Osteoblast (primary cell): ENCODE data around the gene ETV4. TPM values are rescaled to one million over a fixed set of nuclear protein-coding genes. Genes with fewer than 3 reads are reported as not detected.

ENCODE experiments used
- DNase-seq: peaks from one replicate; pipeline ENCODE4 v3.0.0; 2011; ENCODE audit warnings: low spot score, mixed read lengths; ENCODE audit not compliant: insufficient read length; ENCODE audit errors: missing footprints
- H2AFZ ChIP-seq: 2 replicates; pipeline ENCODE4 v1.6.0; 2011; ENCODE audit warnings: mild to moderate bottlenecking, low read length
- H3K27ac ChIP-seq: 2 replicates; pipeline ENCODE4 v1.5.1; 2011; ENCODE audit warnings: mild to moderate bottlenecking, low read depth, low read length, moderate library complexity
- H3K27me3 ChIP-seq: 2 replicates; pipeline ENCODE4 v1.6.0; 2012; ENCODE audit warnings: mild to moderate bottlenecking, control low read depth, inconsistent platforms, low read length, moderate library complexity; ENCODE audit not compliant: insufficient read depth
- H3K36me3 ChIP-seq: 2 replicates; pipeline ENCODE4 v1.5.1; 2011; ENCODE audit warnings: mild to moderate bottlenecking, low read length, control low read depth, moderate library complexity; ENCODE audit not compliant: insufficient read depth
- H3K4me1 ChIP-seq: 2 replicates; pipeline ENCODE4 v1.5.1; 2011; ENCODE audit warnings: mild to moderate bottlenecking, low read length, control low read depth, moderate library complexity; ENCODE audit not compliant: insufficient read depth
- H3K4me2 ChIP-seq: 2 replicates; pipeline ENCODE4 v1.6.0; 2011; ENCODE audit warnings: mild to moderate bottlenecking, low read length; ENCODE audit not compliant: insufficient read depth
- H3K4me3 ChIP-seq: fragments of 200-600 bp; sonication (generic); 3 replicates; pipeline ENCODE4 v1.5.1; 2012; ENCODE audit warnings: mild to moderate bottlenecking, low read length, inconsistent platforms; ENCODE audit not compliant: insufficient read depth
- H3K79me2 ChIP-seq: 2 replicates; pipeline ENCODE4 v1.6.0; 2012; ENCODE audit warnings: mild to moderate bottlenecking, low read length, control low read depth, inconsistent platforms; ENCODE audit not compliant: insufficient read depth
- H3K9me3 ChIP-seq: 2 replicates; pipeline ENCODE4 v1.5.1; 2011; ENCODE audit warnings: low read depth, low read length, control low read depth
- H4K20me1 ChIP-seq: 2 replicates; pipeline ENCODE4 v1.6.0; 2012; ENCODE audit warnings: mild to moderate bottlenecking, low read length, control low read depth; ENCODE audit not compliant: insufficient read depth
- total RNA-seq: library from RNA; depleted of rRNA; stranded (reverse); fragments of >200 nt; gene quantifications from 2 replicates; pipeline ENCODE4 v1.2.3, GENCODE V29; 2012
- TF ChIP-seq, protein P1 (sequence below): IDR thresholded peaks from 2 replicates; pipeline ENCODE4 v1.5.1; 2011; ENCODE audit warnings: mild to moderate bottlenecking, low read depth, low read length, moderate library complexity; ENCODE audit errors: extremely low read depth

Gene ETV4
- total RNA-seq, 1 donor = 0.72 TPM

DNA sequence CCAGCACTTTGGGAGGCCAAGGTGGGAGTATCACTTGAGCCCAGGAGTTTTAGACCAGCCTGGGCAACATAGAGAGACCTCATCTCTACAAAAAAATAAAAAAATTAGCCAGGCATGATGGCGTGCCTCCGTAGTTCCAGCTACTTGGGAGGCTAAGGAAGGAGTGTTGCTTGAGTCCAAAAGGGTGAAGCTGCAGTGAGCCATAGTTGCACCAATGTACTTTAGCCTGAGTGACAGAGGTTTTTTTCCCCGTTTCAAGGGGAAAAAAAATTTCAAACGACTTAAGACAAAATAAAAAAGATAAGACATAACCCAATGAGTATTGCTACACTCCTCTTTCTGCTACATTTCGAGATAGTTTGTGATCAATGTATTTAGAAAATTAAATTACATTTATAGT is 55.5 kb downstream of the ETV4 start:
- no peaks in the 10 kb centered on the region for H4K20me1 ChIP-seq
- H3K4me1 ChIP-seq = no peaks in the 10 kb centered on the region
- H3K4me2 ChIP-seq = no peak overlapping the region
- no peak overlapping the region for H3K4me3 ChIP-seq
- no peak for DNase-seq
- no peaks in the 10 kb centered on the region for H3K27me3 ChIP-seq
- peaks cover 41% of the 10 kb centered on the region for H3K36me3 ChIP-seq
- H2AFZ ChIP-seq = no peak overlapping the region
- H3K9me3 ChIP-seq = no peaks in the 10 kb centered on the region
- TF ChIP-seq, protein P1, sequence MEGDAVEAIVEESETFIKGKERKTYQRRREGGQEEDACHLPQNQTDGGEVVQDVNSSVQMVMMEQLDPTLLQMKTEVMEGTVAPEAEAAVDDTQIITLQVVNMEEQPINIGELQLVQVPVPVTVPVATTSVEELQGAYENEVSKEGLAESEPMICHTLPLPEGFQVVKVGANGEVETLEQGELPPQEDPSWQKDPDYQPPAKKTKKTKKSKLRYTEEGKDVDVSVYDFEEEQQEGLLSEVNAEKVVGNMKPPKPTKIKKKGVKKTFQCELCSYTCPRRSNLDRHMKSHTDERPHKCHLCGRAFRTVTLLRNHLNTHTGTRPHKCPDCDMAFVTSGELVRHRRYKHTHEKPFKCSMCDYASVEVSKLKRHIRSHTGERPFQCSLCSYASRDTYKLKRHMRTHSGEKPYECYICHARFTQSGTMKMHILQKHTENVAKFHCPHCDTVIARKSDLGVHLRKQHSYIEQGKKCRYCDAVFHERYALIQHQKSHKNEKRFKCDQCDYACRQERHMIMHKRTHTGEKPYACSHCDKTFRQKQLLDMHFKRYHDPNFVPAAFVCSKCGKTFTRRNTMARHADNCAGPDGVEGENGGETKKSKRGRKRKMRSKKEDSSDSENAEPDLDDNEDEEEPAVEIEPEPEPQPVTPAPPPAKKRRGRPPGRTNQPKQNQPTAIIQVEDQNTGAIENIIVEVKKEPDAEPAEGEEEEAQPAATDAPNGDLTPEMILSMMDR = no peak
- no peak overlapping the region for H3K27ac ChIP-seq
- peaks cover 41% of the 10 kb centered on the region for H3K79me2 ChIP-seq

DNA sequence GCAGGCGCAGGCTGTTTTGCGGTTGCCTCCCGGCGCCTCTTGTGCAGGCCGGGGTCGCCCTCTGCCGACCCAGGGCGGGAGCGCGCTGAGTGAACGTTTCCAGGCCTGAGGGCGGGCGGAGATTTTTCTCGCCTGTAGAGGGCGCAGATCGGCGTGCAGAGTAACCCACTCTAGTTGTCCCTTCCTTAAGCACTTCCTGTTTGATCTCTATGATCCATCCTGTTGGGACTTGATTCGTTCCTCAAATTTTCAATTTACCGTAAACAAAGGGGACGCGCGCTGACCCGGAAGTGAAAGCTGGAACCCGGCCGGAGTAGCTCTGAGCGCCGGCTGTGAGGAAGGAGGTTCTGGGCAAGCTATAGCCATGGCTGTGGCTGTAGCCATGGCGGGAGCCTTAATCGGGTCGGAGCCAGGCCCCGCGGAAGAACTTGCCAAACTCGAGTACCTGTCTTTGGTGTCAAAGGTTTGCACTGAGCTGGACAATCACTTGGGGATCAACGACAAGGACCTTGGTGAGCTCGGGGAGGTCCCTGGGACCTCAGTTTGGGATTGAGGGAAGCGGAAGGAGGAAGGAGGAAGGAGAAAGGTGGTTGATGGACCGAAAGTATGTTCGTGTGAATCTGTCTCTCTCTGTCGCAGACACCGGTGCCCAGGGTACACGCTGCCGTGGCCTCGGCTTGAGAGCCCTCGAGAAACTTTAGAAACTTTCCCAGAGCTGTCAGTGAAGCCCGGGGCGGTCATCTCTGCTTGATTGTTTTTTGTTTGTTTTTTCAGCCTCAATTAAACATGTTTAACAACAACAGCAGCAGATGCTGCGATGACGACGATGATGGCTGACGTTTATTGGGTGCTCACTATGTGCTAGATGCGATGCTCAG is 62.2 kb downstream of the ETV4 start, which contains the start of gene DHX8:
Gene DHX8, plus strand, starts transcription at position 302 of the 878 bp plus-strand sequence. Its CDS starts 63 bp downstream, at position 365.
- Histone ChIP-seq H3K36me3 (no peaks in the 10 kb centered on the region), H3K79me2 (peaks cover 47% of the 10 kb centered on the region), H2AFZ (peak within 1 kb of the TSS; percentile 86), H3K9me3 (no peaks in the 10 kb centered on the region), H3K4me1 (peaks cover 15% of the 10 kb centered on the region), H3K4me2 (peak within 1 kb of the TSS; percentile 92), H3K27me3 (no peaks in the 10 kb centered on the region), H3K4me3 (peak within 1 kb of the TSS; percentile 78), H4K20me1 (no peaks in the 10 kb centered on the region), H3K27ac (peak within 1 kb of the TSS; percentile 70)
- TF ChIP-seq, protein P1 = peak; percentile 100
- peak; percentile 96 for DNase-seq

DNA sequence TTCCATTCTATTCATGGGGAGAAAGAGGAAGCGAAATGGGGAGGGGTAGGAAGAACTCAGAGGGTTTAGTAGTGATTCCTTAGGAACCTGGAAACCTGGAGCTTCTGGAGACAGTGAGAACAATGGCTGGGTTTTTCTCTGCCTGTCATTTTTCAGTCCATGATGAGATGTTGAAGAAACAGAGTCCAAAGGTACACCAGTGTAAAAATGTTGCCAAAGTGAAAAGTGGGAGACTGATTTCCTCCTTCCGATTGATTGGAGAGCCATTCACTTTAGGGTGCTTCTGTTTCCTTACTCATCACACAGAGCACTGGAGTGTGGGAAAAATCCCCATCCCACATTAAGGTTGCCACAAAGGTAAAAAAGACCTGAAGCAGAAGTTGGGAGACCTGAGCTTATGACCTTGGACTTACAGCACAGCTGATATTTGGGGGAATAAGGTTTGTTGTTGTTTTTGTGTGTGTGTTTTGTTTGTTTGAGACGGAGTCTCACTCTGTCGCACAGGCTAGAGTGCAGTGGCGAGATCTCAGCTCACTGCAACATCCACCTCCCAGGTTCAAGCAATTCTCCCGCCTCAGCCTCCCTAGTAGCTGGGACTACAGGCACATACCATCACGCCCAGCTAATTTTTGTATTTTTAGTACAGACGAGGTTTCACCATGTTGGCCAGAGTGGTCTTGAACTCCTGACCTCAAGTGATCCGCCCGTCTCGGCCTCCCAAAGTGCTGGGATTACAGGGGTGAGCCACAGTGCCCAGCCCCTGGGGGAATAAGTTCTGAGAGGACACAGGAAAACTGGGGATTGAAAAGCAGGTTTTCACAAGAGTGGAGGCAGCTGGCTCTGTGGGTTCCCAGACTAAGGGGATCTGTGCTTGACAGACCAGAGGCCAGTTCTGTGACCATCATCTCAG is 63.8 kb downstream of the ETV4 start:
- Histone ChIP-seq H3K27ac (no peak overlapping the region), H3K36me3 (no peaks in the 10 kb centered on the region), H3K4me3 (no peak overlapping the region), H3K4me2 (no peak overlapping the region), H3K79me2 (peaks cover 32% of the 10 kb centered on the region), H4K20me1 (no peaks in the 10 kb centered on the region), H3K4me1 (peaks cover 15% of the 10 kb centered on the region), H3K27me3 (no peaks in the 10 kb centered on the region), H3K9me3 (no peaks in the 10 kb centered on the region), H2AFZ (peak overlapping the region; percentile 86)
- DNase-seq = peak; percentile 48
- TF ChIP-seq, protein P1 = no peak
